Globus pallidus (tissue), 1 donor: ENCODE results near the gene TMEM91.

ENCODE experiments used
- DNase-seq: peaks from one replicate; pipeline ENCODE4 v3.0.0-alpha.2; 2015; ENCODE audit warnings: low spot score

The TMEM91 gene

GRCh38 chr19:41411100-41411967 lies 35.0 kb downstream of the TMEM91 start:
- no peak for DNase-seq

GRCh38 chr19:41411968-41412265 lies 35.6 kb downstream of the TMEM91 start:
- peak; percentile 80 for DNase-seq

- DNase-seq: no peak
Measured at GRCh38 chr19:41412953-41413352, 36.6 kb downstream of the TMEM91 start.

- no peak for DNase-seq
Measured at GRCh38 chr19:41413947-41414346, 37.6 kb downstream of the TMEM91 start.

- DNase-seq: no peak
Measured at GRCh38 chr19:41414461-41414860, 38.1 kb downstream of the TMEM91 start.

- DNase-seq: no peak
Measured at GRCh38 chr19:41415154-41415571, 38.8 kb downstream of the TMEM91 start.

- no peak for DNase-seq
Measured at GRCh38 chr19:41416194-41416674, 39.9 kb downstream of the TMEM91 start.

GRCh38 chr19:41420101-41420880 lies 44.0 kb downstream of the TMEM91 start:
- peak; percentile 56 for DNase-seq

- no peak for DNase-seq
Measured at GRCh38 chr19:41421314-41421713, 45.0 kb downstream of the TMEM91 start.

- no peak for DNase-seq
Measured at GRCh38 chr19:41421973-41422372, 45.6 kb downstream of the TMEM91 start.

- DNase-seq: no peak
Measured at GRCh38 chr19:41422456-41422855, 46.1 kb downstream of the TMEM91 start.

- DNase-seq: no peak
Measured at GRCh38 chr19:41422955-41423354, 46.6 kb downstream of the TMEM91 start.

GRCh38 chr19:41424335-41425173 lies 48.2 kb downstream of the TMEM91 start:
- DNase-seq: no peak

- DNase-seq: no peak
Measured at GRCh38 chr19:41425174-41426115, 49.1 kb downstream of the TMEM91 start.

GRCh38 chr19:41426116-41426841 lies 49.9 kb downstream of the TMEM91 start:
- no peak for DNase-seq

- no peak for DNase-seq
Measured at GRCh38 chr19:41426952-41427646, 50.8 kb downstream of the TMEM91 start, which contains the start of gene B3GNT8. TSS of gene B3GNT8 (minus strand) at chr19:41427374. CDS start at chr19:41426778, 596 bp downstream.

- no peak for DNase-seq
Measured at GRCh38 chr19:41427647-41428480, 51.5 kb downstream of the TMEM91 start.

- no peak for DNase-seq
Measured at GRCh38 chr19:41428481-41428859, 52.1 kb downstream of the TMEM91 start.

GRCh38 chr19:41430922-41431321 lies 54.6 kb downstream of the TMEM91 start:
- no peak for DNase-seq
